ENCODE results near the gene KRT33A. TPM values are rescaled to one million over a fixed set of nuclear protein-coding genes. Genes with fewer than 3 reads are reported as not detected.
A peak's percentile ranks its signal among the peaks of the same experiment; 100 is the strongest.
"Not testable (repeated sequence)": the region's sequence is repeated elsewhere in the genome, so short reads cannot be mapped to it uniquely, and the experiment has no call there.

Gene KRT33A
- total RNA-seq, 1 donor from 2014 or later: not detected

GRCh38 chr17:41392278-41392677, 41.6 kb upstream of the KRT33A start:
- DNase-seq (ENCODE audit: low read depth): no peak
- H3K4me3 ChIP-seq (ENCODE audit: low read depth, low read length): no peak overlapping the region
- TF ChIP-seq CTCF (conservative IDR thresholded peaks at IDR 0.05; ENCODE audit: low read depth, low read length): no peak

GRCh38 chr17:41391535-41391934, 40.9 kb upstream of the KRT33A start:
- no peak overlapping the region for H3K4me3 ChIP-seq (ENCODE audit: low read depth, low read length)
- no peak for TF ChIP-seq CTCF (conservative IDR thresholded peaks at IDR 0.05; ENCODE audit: low read depth, low read length)
- DNase-seq (ENCODE audit: low read depth): no peak

- TF ChIP-seq CTCF (conservative IDR thresholded peaks at IDR 0.05; ENCODE audit: low read depth, low read length): no peak
- H3K4me3 ChIP-seq (ENCODE audit: low read depth, low read length): no peak overlapping the region
- DNase-seq (ENCODE audit: low read depth): no peak
Observed at GRCh38 chr17:41390411-41390938, 39.8 kb upstream of the KRT33A start.

GRCh38 chr17:41387670-41388069, 37.0 kb upstream of the KRT33A start:
- DNase-seq (ENCODE audit: low read depth): no peak
- H3K4me3 ChIP-seq (ENCODE audit: low read depth, low read length): no peak overlapping the region
- no peak for TF ChIP-seq CTCF (conservative IDR thresholded peaks at IDR 0.05; ENCODE audit: low read depth, low read length)

GRCh38 chr17:41386227-41386626, 35.6 kb upstream of the KRT33A start:
- H3K4me3 ChIP-seq (ENCODE audit: low read depth, low read length): no peak overlapping the region
- DNase-seq (ENCODE audit: low read depth): no peak

GRCh38 chr17:41383690-41384089, 33.1 kb upstream of the KRT33A start:
- TF ChIP-seq CTCF (conservative IDR thresholded peaks at IDR 0.05; ENCODE audit: low read depth, low read length): no peak
- DNase-seq (ENCODE audit: low read depth): no peak

More at GRCh38 chr17:41386227-41386626, 35.6 kb upstream of the KRT33A start:
- no peak for TF ChIP-seq CTCF (conservative IDR thresholded peaks at IDR 0.05; ENCODE audit: low read depth, low read length)

GRCh38 chr17:41382394-41382793, 31.8 kb upstream of the KRT33A start:
- no peak for DNase-seq (ENCODE audit: low read depth)
- H3K4me3 ChIP-seq (ENCODE audit: low read depth, low read length): no peak overlapping the region
- no peak for TF ChIP-seq CTCF (conservative IDR thresholded peaks at IDR 0.05; ENCODE audit: low read depth, low read length)

More at GRCh38 chr17:41383690-41384089, 33.1 kb upstream of the KRT33A start:
- no peak overlapping the region for H3K4me3 ChIP-seq (ENCODE audit: low read depth, low read length)

- DNase-seq (ENCODE audit: low read depth); H3K4me3 ChIP-seq (ENCODE audit: low read depth, low read length): not testable (repeated sequence)
Observed at GRCh38 chr17:41381943-41382342, 31.3 kb upstream of the KRT33A start, which contains the start of gene KRT34. Gene KRT34 (minus strand): TSS chr17:41382306. CDS start chr17:41382246, 60 bp downstream.

GRCh38 chr17:41380091-41380490, 29.5 kb upstream of the KRT33A start:
- not testable (repeated sequence) for H3K4me3 ChIP-seq (ENCODE audit: low read depth, low read length)
- peak; percentile 76 for DNase-seq (ENCODE audit: low read depth)
